Activated CD4-positive, alpha-beta T cell treated with anti-CD3 and anti-CD28 coated beads, Interleukin-2, amount 50 U/mL, for 4 hours (primary cell): Measurements from ENCODE around the gene LIME1.

Experiments used
- DNase-seq, 2 experiments: peaks; one replicate each; pipeline ENCODE4 v3.0.0-alpha.2; 2020

The LIME1 gene

DNA sequence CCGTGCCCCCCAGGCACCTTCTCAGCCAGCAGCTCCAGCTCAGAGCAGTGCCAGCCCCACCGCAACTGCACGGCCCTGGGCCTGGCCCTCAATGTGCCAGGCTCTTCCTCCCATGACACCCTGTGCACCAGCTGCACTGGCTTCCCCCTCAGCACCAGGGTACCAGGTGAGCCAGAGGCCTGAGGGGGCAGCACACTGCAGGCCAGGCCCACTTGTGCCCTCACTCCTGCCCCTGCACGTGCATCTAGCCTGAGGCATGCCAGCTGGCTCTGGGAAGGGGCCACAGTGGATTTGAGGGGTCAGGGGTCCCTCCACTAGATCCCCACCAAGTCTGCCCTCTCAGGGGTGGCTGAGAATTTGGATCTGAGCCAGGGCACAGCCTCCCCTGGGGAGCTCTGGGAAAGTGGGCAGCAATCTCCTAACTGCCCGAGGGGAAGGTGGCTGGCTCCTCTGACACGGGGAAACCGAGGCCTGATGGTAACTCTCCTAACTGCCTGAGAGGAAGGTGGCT is 39.1 kb upstream of the LIME1 start:
- no peak for DNase-seq

DNA sequence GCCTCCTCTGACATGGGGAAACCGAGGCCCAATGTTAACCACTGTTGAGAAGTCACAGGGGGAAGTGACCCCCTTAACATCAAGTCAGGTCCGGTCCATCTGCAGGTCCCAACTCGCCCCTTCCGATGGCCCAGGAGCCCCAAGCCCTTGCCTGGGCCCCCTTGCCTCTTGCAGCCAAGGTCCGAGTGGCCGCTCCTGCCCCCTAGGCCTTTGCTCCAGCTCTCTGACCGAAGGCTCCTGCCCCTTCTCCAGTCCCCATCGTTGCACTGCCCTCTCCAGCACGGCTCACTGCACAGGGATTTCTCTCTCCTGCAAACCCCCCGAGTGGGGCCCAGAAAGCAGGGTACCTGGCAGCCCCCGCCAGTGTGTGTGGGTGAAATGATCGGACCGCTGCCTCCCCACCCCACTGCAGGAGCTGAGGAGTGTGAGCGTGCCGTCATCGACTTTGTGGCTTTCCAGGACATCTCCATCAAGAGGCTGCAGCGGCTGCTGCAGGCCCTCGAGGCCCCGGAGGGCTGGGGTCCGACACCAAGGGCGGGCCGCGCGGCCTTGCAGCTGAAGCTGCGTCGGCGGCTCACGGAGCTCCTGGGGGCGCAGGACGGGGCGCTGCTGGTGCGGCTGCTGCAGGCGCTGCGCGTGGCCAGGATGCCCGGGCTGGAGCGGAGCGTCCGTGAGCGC is 38.5 kb upstream of the LIME1 start:
- DNase-seq = no peak

DNA sequence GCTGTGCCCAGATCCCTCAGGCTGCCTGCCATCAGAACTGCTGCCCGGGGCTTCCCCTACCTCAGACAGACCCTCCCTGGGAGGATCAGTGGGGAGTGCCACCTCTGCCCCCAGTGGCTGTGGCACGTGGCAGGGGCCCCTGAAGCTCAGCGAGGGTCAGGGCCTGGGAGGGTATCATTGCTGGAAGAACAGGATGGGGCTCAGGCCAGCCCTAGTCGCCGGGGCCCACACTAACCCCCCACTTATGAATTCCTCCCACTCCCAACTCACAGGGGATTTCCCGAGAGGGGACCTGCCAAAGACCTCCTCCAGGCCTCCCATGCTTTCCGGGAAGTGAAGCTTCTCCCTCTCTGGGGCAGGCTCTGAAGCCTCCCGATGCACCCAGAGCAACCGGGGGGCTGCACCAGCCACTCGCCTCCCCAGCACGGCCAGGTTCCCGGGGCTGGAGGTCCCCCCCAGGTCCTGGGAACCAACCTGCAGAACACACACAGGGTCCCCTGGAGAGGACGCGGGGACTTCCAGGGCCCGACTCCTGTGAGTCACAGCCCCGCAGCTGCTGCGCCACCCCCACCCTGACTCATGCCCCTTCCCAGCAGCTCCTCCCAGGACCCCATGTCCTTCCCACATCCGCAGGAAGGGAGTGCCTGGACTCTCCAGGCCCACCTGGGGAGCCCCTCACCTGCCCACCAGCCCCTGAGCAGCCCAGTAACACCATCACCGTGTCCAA is 37.6 kb upstream of the LIME1 start:
- DNase-seq = peak; percentile 32 to 40

DNA sequence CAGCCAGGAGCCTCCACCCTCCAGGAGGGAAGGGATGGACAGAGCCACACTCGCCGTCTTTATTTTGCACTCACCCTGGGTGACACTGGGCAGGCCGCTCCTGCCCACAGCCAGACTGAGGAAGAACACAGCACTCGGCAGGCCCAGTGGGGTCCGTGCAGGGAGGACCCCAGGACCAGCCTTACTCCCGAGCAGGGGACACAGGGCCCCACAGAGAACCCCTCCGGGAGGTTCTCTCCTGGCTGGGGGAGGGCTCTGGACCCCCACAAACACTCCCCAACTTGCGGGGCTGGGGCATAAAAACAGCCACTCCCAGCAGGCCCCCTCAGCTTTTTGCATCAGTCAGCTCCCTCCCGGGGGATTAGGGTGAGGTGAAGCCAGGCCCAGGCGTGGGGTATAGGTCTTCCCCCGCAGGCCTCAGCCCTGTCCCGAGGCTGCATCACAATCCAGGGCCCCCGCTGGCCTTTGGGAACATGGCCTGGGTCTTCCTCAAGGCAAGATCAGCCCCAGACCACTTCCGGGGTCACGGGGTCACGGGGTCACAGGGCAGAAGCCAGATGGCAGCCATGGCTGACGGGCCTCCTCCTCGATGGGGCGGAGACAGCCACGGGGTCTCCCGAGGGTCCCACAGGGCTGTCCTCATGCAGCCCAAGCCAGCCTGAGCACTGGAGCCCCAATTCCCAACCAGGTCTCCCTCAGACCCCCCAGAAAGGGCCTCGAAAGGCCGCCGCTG is 36.8 kb upstream of the LIME1 start:
- no peak for DNase-seq

DNA sequence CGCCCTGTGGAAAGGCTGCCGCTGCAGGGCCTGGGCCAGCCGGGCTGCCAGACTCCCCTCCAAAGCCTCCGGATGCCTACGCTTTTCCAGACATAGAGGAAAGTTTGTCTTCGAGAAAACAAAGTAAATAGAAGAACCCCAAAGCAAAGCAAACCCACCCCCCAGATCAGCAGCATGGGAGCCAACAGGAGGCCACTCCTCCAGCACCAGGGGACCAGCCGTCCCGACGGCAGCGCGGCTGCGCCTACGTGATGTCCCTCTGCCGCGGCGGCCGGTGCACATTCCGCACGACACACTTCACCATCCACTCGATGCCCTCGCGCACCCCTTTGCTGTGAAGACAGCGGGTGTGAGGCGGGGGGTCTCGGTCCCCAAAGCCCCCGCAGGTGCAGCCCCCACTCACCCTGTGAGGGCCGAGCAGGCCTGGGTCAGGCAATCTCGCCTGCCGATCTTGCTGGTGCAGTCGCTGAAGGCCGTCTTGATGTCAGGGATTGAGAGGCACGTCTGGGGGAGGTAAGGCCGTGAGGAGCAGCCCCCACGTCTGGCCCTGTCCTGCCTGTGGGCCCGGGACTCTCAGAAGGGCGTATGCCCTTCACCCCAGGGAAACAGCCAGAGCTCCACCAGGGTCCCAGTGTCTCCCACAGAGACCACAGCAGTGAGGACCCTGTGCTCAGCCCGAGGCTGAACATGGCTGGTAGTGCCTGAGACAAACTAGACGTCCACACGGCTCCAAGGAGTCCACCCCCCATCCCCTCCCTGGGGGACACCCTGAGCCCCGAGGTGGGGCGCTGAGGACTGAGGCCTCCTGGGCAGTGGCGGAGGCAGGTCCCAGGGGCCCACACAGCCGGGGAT is 36.0 kb upstream of the LIME1 start:
- DNase-seq = no peak

DNA sequence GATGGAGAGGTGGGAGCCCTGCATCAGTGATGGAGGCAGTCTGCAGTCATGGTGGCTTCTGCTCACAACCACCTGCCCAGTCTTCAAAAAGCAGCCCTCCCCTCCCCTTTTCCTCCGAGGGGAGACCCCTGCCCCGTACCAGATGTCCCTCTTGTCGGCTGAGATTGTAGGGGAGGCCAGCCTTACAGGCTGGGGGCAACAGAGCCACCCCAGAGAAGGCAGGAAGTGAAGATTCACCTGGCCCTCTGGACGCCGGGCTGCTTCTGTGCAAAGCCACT is 35.5 kb upstream of the LIME1 start:
- no peak for DNase-seq

DNA sequence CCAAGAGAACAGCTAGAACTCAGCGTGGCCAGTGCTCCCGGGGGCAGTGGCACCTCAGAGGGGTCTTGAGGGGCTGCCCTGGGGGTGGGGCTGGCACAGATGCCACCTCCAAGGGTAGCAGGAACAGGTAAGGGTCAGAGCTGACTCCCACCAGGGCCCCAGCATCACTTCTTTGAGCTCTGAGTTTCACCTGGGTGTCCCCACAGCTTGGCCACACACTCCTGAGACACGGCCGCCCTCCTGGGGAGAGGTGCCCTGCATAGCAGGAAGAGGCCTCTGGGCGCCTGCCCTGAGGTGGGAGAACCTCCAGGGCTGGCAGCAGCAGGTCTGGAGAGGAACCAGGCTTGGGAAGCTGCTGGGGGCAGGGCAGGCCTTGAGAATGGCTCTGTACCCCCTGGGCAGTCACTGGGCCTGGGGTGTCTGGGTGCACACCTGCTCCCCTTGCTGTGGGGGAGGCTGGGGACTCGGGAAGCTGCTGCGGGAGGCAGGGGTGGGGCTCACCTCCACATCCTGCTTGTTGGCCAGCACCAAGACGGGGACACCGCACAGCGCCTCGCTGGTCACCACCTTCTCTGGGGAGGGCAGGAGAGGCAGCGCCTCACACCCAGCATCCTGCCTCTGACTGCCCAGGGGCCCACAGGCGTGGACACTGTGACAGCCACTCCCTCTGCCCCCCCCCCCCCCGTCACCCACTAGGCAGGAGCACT is 35.0 kb upstream of the LIME1 start:
- no peak for DNase-seq

DNA sequence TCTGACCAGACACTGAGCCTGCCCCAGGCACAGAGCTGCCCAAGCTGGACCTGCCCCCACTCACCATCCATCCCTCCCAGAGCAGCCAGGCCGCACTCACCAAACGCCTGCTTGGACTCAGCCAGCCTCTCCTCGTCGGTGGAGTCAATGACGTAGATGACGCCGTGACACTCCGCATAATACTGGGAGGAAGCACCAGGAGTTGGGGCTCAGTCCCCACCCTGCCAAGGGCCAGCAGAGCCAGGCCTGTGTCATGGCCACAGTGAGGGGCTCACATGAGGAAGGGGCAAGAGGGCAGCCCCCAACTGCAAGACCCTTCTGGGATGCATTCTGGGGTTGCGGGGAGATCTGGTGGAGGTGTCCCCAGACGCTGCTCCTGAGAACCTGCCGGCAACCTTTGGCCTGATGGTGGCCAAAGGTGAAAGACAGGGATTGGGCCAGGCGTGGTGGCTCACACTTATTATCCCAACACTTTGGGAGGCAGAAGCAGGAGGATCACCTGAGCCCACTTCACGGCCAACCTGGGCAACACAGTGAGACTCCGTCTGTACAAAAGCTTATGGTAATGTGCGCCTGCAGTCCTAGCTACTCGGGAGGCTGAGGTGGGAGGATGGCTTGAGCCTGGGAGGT is 34.3 kb upstream of the LIME1 start:
- no peak for DNase-seq

DNA sequence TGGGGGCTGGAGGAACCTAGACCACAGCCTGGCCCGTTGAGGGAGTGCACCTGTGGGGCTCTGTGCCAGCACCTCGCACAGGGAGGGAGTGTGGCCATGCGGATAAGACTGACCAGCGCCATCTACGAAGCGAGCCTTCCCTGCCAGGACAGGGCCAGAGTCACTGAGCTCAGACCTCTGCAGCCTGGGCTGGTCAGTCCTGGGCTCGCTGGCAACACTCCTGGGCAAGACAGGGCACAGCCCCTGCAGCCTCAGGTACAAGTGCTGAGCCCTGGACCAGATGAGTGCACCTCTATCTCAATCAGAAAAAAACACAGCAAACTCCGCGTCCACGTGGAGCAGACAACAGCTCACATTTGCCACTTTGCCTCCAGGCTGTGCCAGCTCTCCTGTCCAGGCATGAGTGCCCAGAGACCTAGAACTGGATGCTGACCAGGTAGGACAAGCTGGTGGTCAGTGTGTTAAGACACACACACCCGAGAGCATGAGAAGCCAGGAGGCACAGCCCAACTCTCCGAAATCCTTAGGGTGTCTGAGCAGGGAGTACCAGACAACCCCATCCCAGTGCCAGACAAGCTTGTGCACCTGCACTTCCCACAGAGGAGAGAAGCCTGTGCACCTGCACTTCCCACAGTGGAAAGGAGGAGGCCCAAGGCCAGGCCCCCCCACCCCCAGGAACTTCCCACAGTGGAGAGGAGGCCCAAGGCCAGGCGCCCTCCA is 33.6 kb upstream of the LIME1 start:
- no peak for DNase-seq

DNA sequence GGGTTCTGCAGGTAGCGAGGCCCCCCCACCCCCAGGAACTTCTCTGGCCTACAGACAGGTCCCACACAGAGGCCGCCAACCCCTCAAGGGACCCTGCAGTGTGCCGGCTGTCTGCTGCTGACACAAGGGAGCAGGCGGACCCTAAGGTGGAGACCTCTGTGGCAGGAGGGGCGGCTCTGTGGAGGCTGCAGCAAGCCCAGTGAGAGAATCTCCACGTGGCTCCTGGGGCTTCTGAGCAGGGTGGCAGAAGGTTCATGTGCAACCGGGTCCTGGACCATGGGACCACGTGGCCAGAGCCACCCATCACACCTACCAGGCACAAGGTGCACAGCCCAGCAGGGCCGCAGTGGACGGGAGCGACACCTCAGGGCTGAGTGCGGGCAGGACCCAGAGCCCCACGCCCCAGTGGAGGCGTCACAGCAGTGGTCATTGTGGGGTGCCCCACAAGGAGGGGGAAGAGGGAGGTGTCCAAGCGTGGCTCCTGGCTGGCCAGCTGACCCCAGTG is 32.9 kb upstream of the LIME1 start:
- no peak for DNase-seq

DNA sequence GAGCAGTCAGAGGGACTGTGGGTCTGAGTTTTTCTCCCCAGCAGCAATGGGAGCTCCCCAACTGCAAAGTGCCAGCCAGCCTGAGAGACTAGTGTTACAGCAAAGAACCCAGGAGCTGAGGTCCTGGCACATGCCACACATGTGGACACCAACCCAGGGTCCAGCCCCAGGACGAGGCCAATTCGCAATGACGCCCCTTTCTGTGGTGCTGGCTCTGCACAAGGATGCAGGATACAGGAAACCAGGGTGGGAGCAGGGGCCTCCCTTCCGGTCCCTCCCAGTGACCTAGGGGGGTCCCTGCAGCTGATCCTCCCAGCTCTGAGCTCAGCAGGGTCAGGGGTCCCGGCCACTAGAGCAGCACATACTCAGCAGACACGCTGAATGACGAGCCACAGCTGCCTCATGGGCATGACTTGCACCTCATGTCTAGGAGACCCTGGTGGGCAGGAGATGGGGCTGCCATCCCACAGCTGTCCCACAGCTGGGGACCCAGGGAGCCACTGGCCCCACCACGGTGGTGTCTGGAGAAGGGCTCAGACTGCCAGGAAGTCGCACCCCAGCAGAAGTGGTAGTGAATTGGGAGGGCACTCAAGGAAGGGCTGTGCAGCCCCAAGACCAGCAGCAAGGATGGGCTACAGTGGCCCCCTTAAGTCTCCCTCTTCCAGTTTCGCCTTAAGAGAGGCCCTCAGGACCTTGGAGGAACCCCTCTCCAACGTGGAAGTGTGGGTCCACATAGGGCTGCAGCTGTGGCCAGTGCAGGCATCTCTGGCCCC is 32.3 kb upstream of the LIME1 start:
- no peak for DNase-seq

DNA sequence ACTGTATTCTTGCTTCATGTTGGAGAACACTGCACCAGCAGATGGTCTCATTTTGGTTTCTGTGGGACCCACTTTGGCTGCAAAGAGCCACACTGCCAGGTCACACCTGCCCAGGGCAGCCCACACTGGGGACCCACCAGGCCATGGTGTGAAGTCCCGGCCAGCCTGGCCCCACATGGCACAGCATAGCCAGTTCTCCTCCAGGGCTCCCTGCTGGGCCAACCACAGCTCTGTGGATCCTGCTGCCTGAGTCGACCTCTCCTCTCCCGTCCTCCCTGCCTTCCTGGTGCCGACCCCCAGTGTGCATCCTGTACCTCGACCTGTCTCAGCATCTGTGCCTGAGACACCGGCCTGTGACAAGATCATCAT is 31.7 kb upstream of the LIME1 start:
- no peak for DNase-seq

DNA sequence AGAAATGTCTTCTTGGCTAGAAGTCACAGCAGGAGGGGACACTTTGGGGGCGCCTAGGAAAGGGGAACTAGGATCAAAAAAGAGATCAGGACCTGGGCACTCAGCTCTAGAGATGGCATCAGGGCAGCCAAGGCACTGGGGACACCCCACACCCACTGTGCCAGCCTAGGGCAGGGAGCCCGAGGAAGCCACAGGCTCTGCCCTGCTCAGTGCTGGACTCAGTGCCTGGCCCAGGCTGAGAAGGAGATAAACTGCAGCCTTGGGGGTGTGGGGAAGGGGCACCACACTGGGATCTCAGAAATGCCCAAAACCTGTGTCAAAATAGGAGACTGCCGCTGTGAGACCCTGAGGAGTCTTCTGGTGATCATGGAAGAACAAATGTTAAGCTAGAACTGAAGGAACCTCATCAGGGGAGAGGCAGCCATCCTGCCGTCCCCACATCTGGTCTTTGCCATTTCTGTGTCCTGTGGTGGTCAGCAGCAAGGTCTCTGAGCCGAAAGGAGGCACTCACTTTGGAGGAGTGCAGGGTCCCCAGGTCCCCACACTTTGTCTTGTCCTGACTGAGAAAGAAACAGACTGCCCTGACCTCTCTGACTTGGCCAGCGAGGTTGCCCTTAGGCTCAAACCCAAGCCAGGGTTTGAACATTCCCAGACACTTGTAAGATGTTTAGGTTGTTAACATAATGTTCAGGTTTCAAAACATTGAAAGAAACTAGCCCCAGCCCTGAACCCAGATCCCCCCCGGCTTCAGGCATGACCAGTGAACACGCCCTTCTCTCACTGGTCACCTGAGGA is 31.0 kb upstream of the LIME1 start:
- no peak for DNase-seq

DNA sequence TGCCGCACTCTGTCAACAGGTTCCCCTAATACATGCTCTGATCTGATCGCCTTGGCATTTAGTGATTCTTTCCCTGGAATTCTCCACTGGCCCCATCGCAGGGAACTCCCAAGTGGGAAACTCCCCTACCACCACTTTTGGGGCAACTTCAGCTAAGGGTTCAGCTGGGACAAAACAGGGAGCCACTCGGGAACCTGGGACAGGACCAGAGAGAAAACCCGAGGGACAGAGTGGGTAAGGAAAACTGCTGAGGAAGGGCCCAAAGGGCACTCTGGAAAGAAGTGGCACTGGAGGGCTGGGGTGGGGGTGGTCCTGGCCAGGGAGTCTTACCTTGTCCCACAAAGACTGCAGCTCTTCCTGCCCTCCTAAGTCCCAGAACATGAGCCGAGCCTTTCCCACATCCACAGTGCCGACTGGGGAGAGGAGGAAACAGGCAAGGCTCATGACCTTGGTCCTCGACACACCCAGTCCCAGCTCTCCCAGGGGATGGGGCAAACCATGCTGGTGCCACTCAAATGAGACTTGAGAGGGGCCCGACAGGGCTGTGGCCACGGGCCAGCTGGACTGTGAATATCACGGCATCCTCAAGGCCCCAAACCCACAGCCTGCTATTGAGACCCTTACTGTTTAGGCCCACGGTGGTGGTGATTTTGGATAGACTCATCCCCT is 30.3 kb upstream of the LIME1 start:
- DNase-seq = no peak

DNA sequence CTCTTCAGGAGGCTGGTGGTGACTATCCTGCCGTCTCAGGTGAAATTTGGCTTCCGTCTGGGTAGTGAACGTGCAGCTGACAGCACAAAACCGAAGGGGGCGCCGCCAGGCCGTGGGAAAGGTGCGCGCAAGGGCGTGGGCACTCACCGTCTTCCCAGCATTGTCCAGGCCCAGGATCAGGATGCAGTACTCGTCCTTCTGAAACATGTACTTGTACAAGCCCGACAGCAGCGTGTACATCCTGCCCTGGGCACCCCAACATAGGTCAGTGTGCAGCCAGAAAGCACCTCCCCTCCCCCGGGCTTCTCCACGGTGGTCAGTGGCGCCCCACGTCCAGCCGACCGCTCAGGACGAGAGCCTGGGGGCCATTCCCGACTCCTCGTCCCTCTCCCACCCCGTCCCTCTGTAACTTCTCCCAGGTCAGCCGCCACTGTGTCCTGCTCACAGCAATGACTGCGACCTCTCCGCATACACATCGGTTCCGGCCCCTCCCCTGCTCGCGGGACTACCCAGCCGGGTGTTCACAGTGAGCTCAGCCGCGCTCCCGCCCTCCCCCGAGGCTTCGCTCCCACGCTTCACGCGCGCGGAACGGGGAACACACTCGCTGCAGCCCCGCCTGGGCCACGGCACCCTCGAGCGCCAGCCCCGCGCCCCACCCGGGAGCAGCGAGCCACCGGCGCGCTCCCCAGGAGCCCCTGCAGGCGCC is 29.5 kb upstream of the LIME1 start:
- DNase-seq = peak; percentile 65 to 70

DNA sequence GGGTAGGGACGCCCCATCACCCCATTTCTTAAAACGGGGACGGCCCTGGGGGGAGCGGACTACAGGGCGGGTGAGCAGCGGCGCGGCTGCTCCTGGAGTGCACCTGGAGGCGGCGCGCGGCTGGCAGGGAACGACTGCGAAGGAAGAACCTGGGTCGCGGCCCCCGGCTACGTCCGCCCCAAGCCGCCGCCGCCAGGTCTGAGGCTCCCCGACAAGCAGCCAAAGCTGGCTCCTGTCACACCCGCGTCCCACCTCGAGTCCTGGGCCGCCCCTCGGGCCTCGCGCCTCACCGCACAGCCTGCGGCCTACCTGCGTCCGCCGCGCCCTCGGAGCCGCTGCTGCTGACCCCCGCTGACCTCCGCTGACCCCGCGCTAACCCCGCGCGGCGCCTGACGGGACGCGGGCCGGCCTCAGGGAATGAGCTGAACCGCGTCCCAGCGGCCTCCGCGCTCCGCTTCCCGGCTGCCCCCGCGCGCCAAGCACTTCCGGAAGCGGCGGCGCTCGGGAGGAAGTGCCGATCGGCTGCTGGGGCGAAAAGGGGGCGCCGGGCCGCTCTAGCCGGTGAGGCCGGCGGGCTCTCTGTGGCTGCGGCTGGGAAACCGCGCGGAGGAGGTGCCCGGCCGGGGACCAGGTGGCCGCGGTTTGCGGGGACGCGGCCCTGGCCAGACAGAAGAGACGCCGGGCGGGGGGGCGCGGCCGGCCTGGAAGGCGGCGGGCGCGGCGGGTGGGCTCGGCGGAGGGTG is 28.7 kb upstream of the LIME1 start, which contains the start of the genes ARFRP1 and ZGPAT:
Gene ARFRP1 (minus strand): TSS at position 419 of the 743 bp plus-strand sequence. CDS start 885 bp downstream, outside the sequence.
Gene ZGPAT (plus strand): TSS at position 482 of the 743 bp plus-strand sequence. CDS start 542 bp downstream, outside the sequence.
- peak; percentile 79 to 80 for DNase-seq
